Type B pancreatic cell (in vitro differentiated cells): Measurements from ENCODE around the gene GLIS1. TPM values are rescaled to one million over a fixed set of nuclear protein-coding genes. Genes with fewer than 3 reads are reported as not detected.

ENCODE experiments used
- DNase-seq: peaks from one replicate; pipeline ENCODE4 v3.0.0; 2021; ENCODE audit warnings: mixed read lengths; ENCODE audit not compliant: unreplicated experiment; ENCODE audit errors: extremely low spot score
- H3K27ac Mint-ChIP-seq: 2 replicates; pipeline ENCODE4 v1.8.0; 2021; ENCODE audit warnings: mild to moderate bottlenecking, mixed read lengths
- H3K27me3 Mint-ChIP-seq: 2 replicates; pipeline ENCODE4 v1.8.0; 2021; ENCODE audit warnings: mixed read lengths
- H3K36me3 Mint-ChIP-seq: 2 replicates; pipeline ENCODE4 v1.8.0; 2021; ENCODE audit warnings: mixed read lengths
- H3K4me1 Mint-ChIP-seq: one replicate; pipeline ENCODE4 v1.8.0; 2021; ENCODE audit warnings: mixed read lengths; ENCODE audit not compliant: unreplicated experiment
- H3K4me3 Mint-ChIP-seq: 2 replicates; pipeline ENCODE4 v1.8.0; 2021; ENCODE audit warnings: mild to moderate bottlenecking, mixed read lengths
- H3K9me3 Mint-ChIP-seq: 2 replicates; pipeline ENCODE4 v1.8.0; 2021; ENCODE audit warnings: mixed read lengths
- CTCF ChIP-seq: fragments of 200-600 bp; sonication (generic); conservative IDR thresholded peaks from 2 replicates; pipeline ENCODE4 v1.5.0; 2021; ENCODE audit warnings: antibody characterized with exemption, mild to moderate bottlenecking
- total RNA-seq: library from RNA; stranded (reverse); gene quantifications from 2 replicates; pipeline ENCODE4 v1.2.1, GENCODE V29; 2021; ENCODE audit warnings: low replicate concordance

GLIS1 gene
- total RNA-seq, 1 donor from 2014 or later, result 2.1 TPM

GRCh38 chr1:53752281-53752680 lies 13.3 kb upstream of the GLIS1 start:
- Mint-ChIP-seq H3K36me3 (no peaks in the 10 kb centered on the region), H3K27me3 (peaks cover 32% of the 10 kb centered on the region), H3K4me1 (no peaks in the 10 kb centered on the region), H3K27ac (no peak overlapping the region), H3K4me3 (no peak overlapping the region), H3K9me3 (no peaks in the 10 kb centered on the region)
- DNase-seq, result no peak
- no peak for TF ChIP-seq CTCF

- no peak overlapping the region for H3K4me3 Mint-ChIP-seq
- TF ChIP-seq CTCF, result no peak
- peaks cover 4% of the 10 kb centered on the region for H3K36me3 Mint-ChIP-seq
Measured at GRCh38 chr1:53747841-53748240, 8.9 kb upstream of the GLIS1 start.

GRCh38 chr1:53740621-53741105 lies 1.7 kb upstream of the GLIS1 start:
- no peak for DNase-seq
- TF ChIP-seq CTCF, result no peak

More at GRCh38 chr1:53747841-53748240, 8.9 kb upstream of the GLIS1 start:
- DNase-seq, result no peak
- H3K27ac Mint-ChIP-seq, result no peak overlapping the region
- H3K9me3 Mint-ChIP-seq, result peaks cover 7% of the 10 kb centered on the region
- H3K27me3 Mint-ChIP-seq, result peaks cover 47% of the 10 kb centered on the region
- H3K4me1 Mint-ChIP-seq, result no peaks in the 10 kb centered on the region

GRCh38 chr1:53738205-53739108 lies 507 bp downstream of the GLIS1 start:
- Mint-ChIP-seq H3K36me3 (peaks cover 6% of the 10 kb centered on the region), H3K9me3 (peaks cover 9% of the 10 kb centered on the region), H3K4me3 (peak overlapping the region; percentile 58), H3K27ac (no peak overlapping the region), H3K4me1 (peaks cover 29% of the 10 kb centered on the region), H3K27me3 (peaks cover 77% of the 10 kb centered on the region)
- no peak for TF ChIP-seq CTCF
- no peak for DNase-seq

More at GRCh38 chr1:53740621-53741105, 1.7 kb upstream of the GLIS1 start:
- peaks cover 11% of the 10 kb centered on the region for H3K4me1 Mint-ChIP-seq
- H3K9me3 Mint-ChIP-seq, result peaks cover 10% of the 10 kb centered on the region
- H3K36me3 Mint-ChIP-seq, result peaks cover 6% of the 10 kb centered on the region
- peak overlapping the region; percentile 58 for H3K4me3 Mint-ChIP-seq
- H3K27me3 Mint-ChIP-seq, result peaks cover 56% of the 10 kb centered on the region
- H3K27ac Mint-ChIP-seq, result no peak overlapping the region

GRCh38 chr1:53737648-53738204 lies 1.2 kb downstream of the GLIS1 start:
- no peak for DNase-seq
- H3K36me3 Mint-ChIP-seq, result peaks cover under 1% of the 10 kb centered on the region
- H3K4me1 Mint-ChIP-seq, result peaks cover 36% of the 10 kb centered on the region
- peak overlapping the region; percentile 78 for H3K4me3 Mint-ChIP-seq
- TF ChIP-seq CTCF, result no peak
- peaks cover 2% of the 10 kb centered on the region for H3K9me3 Mint-ChIP-seq
- H3K27ac Mint-ChIP-seq, result no peak overlapping the region
- H3K27me3 Mint-ChIP-seq, result peaks cover 77% of the 10 kb centered on the region
